K562 (cell line): Measurements from ENCODE around the gene SLC2A9. TPM values are rescaled to one million over a fixed set of nuclear protein-coding genes. Genes with fewer than 3 reads are reported as not detected.

Experiments
- ATAC-seq: fragments of 200-7000 bp; cut with Tn5 transposase; 3 replicates; pipeline ENCODE4 v1.9.1; 2020; ENCODE audit warnings: moderate library complexity
- BruUV-seq: library from RNA; stranded (reverse); fragments of 400-500 nt; replicated peaks from 2 replicates; lab custom pipeline; 2021; lab: Mats Ljungman, UMichigan
- CTCF ChIA-PET: fragments of 300-600 bp; formaldehyde crosslinking; extraction: SDS; loops from one replicate; lab custom pipeline; 2021; ENCODE audit warnings: low intra/inter-chr PET ratio; lab: Yijun Ruan, JAX
- POLR2A ChIA-PET: fragments of 300-600, 350-650 bp; sonication (Branson Sonifier 250); formaldehyde crosslinking; extraction: SDS; loops from one replicate; lab custom pipeline; 2021; ENCODE audit warnings: antibody characterized with exemption, inconsistent platforms; lab: Yijun Ruan, JAX
- DNase-seq, 4 experiments: peaks; one replicate each; pipeline versions ENCODE4 v3.0.0 to v3.0.0-alpha.2; 2011 to 2018; ENCODE audit warnings: low spot score in 3 of 4, mixed read lengths in 3 of 4; ENCODE audit errors: extremely low read depth in 1 of 4
- FAIRE-seq: peaks from 2 replicates; lab custom pipeline; 2011; peaks lifted over from hg19 to GRCh38; lab: Jason Lieb, UNC
- H2AFZ ChIP-seq: 2 replicates; pipeline ENCODE4 v1.6.0; 2011; ENCODE audit warnings: low read depth, low read length, control low read depth, inconsistent platforms
- H3K27ac ChIP-seq: fragments of 200-600 bp; 3 replicates; pipeline ENCODE4 v1.8.0; 2011; ENCODE audit warnings: low read depth, mild to moderate bottlenecking, control low read depth, inconsistent platforms, low read length, moderate library complexity, mixed read lengths; ENCODE audit errors: extremely low read depth
- H3K27me3 ChIP-seq, 2 experiments: fragments of 300-600 bp in 1 of 2; 2 replicates in 1 of 2; 3 replicates in 1 of 2; pipeline versions ENCODE4 v1.6.0 to v1.8.0; 2011; ENCODE audit warnings: inconsistent platforms in 2 of 2, low read length in 2 of 2, mild to moderate bottlenecking in 1 of 2, mixed read lengths in 1 of 2, moderate library complexity in 1 of 2; ENCODE audit not compliant: control insufficient read depth in 2 of 2, insufficient read depth in 2 of 2
- H3K36me3 ChIP-seq: fragments of 300-600 bp; 3 replicates; pipeline ENCODE4 v1.8.0; 2011; ENCODE audit warnings: mild to moderate bottlenecking, low read length, inconsistent platforms; ENCODE audit not compliant: control insufficient read depth, insufficient read depth
- H3K4me1 ChIP-seq, 2 experiments: fragments of 200-600 bp in 1 of 2; replicated peaks in 1 of 2; 2 replicates in 1 of 2; 3 replicates in 1 of 2; pipeline versions ENCODE4 v1.5.1 to v1.8.0; 2011; ENCODE audit warnings: inconsistent platforms in 2 of 2, low read length in 2 of 2, mild to moderate bottlenecking in 1 of 2, mixed read lengths in 1 of 2, moderate library complexity in 1 of 2; ENCODE audit not compliant: control insufficient read depth in 2 of 2, insufficient read depth in 2 of 2
- H3K4me2 ChIP-seq: 2 replicates; pipeline ENCODE4 v1.6.1; 2011; ENCODE audit warnings: low read length, control low read depth, inconsistent platforms, mixed read lengths; ENCODE audit not compliant: insufficient read depth
- H3K4me3 ChIP-seq: fragments of 200-600 bp; sonication (generic), shearing (Covaris generic); 2 replicates; pipeline ENCODE4 v1.5.1; 2016; ENCODE audit warnings: control low read depth, inconsistent platforms
- H3K79me2 ChIP-seq: fragments of 200-600 bp; 3 replicates; pipeline ENCODE4 v1.8.0; 2011; ENCODE audit warnings: low read length, inconsistent platforms; ENCODE audit not compliant: control insufficient read depth, insufficient read depth
- H3K9ac ChIP-seq, 2 experiments: 2 replicates each; pipeline versions ENCODE4 v1.6.0 to v1.6.1; 2011; ENCODE audit warnings: low read depth in 2 of 2, low read length in 2 of 2, control low read depth in 1 of 2, inconsistent platforms in 1 of 2, mild to moderate bottlenecking in 1 of 2, mixed read lengths in 1 of 2; ENCODE audit not compliant: insufficient read depth in 1 of 2
- H3K9me1 ChIP-seq: one replicate; pipeline ENCODE4 v1.6.0; 2011; ENCODE audit warnings: inconsistent platforms, mild to moderate bottlenecking, low read length, moderate library complexity; ENCODE audit not compliant: control insufficient read depth, insufficient read depth
- H3K9me3 ChIP-seq: replicated peaks from 2 replicates; pipeline ENCODE4 v1.5.1; 2011; ENCODE audit warnings: low read depth, low read length, inconsistent platforms; ENCODE audit not compliant: control insufficient read depth, insufficient read depth
- H4K20me1 ChIP-seq: replicated peaks from 2 replicates; pipeline ENCODE4 v1.6.1; 2011; ENCODE audit warnings: low read length, inconsistent platforms, mixed read lengths; ENCODE audit not compliant: control insufficient read depth, insufficient read depth
- ETV1 ChIP-seq: fragments of 450-650 bp; conservative IDR thresholded peaks from 2 replicates; pipeline ENCODE4 v1.6.1; 2016; ENCODE audit warnings: missing genetic modification characterization, control low read depth, low read depth, missing compliant biosample characterization
- EZH2 ChIP-seq: IDR thresholded peaks from 2 replicates; pipeline ENCODE4 v1.6.1; 2012; ENCODE audit warnings: low read depth, mild to moderate bottlenecking, inconsistent platforms, low read length, borderline replicate concordance
- GATAD2A ChIP-seq: fragments of 450-650 bp; IDR thresholded peaks from 2 replicates; pipeline ENCODE4 v1.6.1; 2017
- KHSRP ChIP-seq: fragments of 450-650 bp; IDR thresholded peaks from 2 replicates; pipeline ENCODE4 v1.6.1; 2017
- MCM3 ChIP-seq: fragments of 450-650 bp; IDR thresholded peaks from 2 replicates; pipeline ENCODE4 v1.6.1; 2016
- RB1 ChIP-seq: fragments of 450-650 bp; IDR thresholded peaks from 2 replicates; pipeline ENCODE4 v1.6.1; 2017; ENCODE audit warnings: low read depth, mild to moderate bottlenecking
- RFX1 ChIP-seq: fragments of 450-650 bp; IDR thresholded peaks from 2 replicates; pipeline ENCODE4 v1.6.1; 2016; ENCODE audit warnings: mild to moderate bottlenecking, moderate library complexity
- WGBS: fragments of 100-300 bp; shearing (Covaris generic); methylation state at CpG from one replicate; pipeline ENCODE4 v1.1.6; 2016; ENCODE audit warnings: low coverage, mixed read lengths; ENCODE audit not compliant: insufficient coverage; ENCODE audit errors: missing lambda C conversion rate; 5-methylcytosine and 5-hydroxymethylcytosine counted together
- in situ Hi-C: fragments of 300-500 bp; cut with MboI; formaldehyde crosslinking; loops from 4 replicates; pipeline ENCODE4 v1.15.0; 2018; ENCODE audit warnings: inconsistent platforms, mixed read lengths
- intact Hi-C: fragments of 100-400 bp; cut with micrococcal nuclease; formaldehyde crosslinking; loops from 2 replicates; pipeline ENCODE4 v1.14.2; 2022
- polyA plus RNA-seq, 8 experiments: library from polyadenylated mRNA; depleted of rRNA in 4 of 8; stranded (reverse) in 5 of 8; unstranded in 3 of 8; fragments of >200 nt; fragmentation: Nextera tagmentation in 2 of 8; fragmentation: Illumina TruSeq in 1 of 8; extraction: Ambion mirVana in 2 of 8; extraction: Trizol in 1 of 8; gene quantifications; 2 replicates each; pipeline versions ENCODE4 v1.2.1 to v1.2.3, GENCODE V29; 2011 to 2014; ENCODE audit warnings: inconsistent platforms in 1 of 8, missing spikeins in 1 of 8
- total RNA-seq, 7 experiments: library from RNA; depleted of rRNA in 6 of 7; stranded (reverse); fragments of >200 nt in 6 of 7; fragmentation: Illumina TruSeq in 2 of 7; extraction: Trizol in 2 of 7; gene quantifications; 2 replicates each; pipeline versions ENCODE4 v1.2.1 to v1.2.3, GENCODE V29; 2011 to 2021; ENCODE audit warnings: low replicate concordance in 1 of 7
- TF ChIP-seq, protein P1 (sequence below), 2 experiments: fragments of 450-650 bp; IDR thresholded peaks; 2 replicates each; pipeline ENCODE4 v1.6.1; 2016; ENCODE audit warnings: mild to moderate bottlenecking in 2 of 2, borderline replicate concordance in 1 of 2, low read depth in 1 of 2, moderate library complexity in 1 of 2

The SLC2A9 gene
- total and polyA plus RNA-seq, 9 of the 15 experiments (the other 6 are each of a cell fraction or from before 2014, with no cell fraction given) = 0.15 to 1.9 (median 0.76) TPM

- H3K4me1 ChIP-seq = no peaks in the 10 kb centered on the region
- no peaks in the 10 kb centered on the region for H3K36me3 ChIP-seq
- CTCF ChIA-PET = no interaction called here
- FAIRE-seq (no peak), ATAC-seq (no peak), DNase-seq (no peak)
- no peak overlapping the region for H2AFZ ChIP-seq
- in situ Hi-C loops = no loop called here
- POLR2A ChIA-PET = no interaction called here
- H3K9me1 ChIP-seq = no peaks in the 10 kb centered on the region
- peaks cover 7 to 26% of the 10 kb centered on the region in 2 experiments; a peak in 4 of 5 replicates for H3K27me3 ChIP-seq
- H4K20me1 ChIP-seq = no peaks in the 10 kb centered on the region
- H3K79me2 ChIP-seq = no peaks in the 10 kb centered on the region
- H3K9me3 ChIP-seq = no peaks in the 10 kb centered on the region
- BruUV-seq = no TSS peak
- intact Hi-C loops = no loop called here
- WGBS = 3% methylated on average over 4 of the region's 4 CpGs
- no peak overlapping the region for H3K4me2 ChIP-seq
- H3K4me3 ChIP-seq = no peak overlapping the region
- no peak overlapping the region for H3K9ac ChIP-seq
- TF ChIP-seq, protein P1, sequence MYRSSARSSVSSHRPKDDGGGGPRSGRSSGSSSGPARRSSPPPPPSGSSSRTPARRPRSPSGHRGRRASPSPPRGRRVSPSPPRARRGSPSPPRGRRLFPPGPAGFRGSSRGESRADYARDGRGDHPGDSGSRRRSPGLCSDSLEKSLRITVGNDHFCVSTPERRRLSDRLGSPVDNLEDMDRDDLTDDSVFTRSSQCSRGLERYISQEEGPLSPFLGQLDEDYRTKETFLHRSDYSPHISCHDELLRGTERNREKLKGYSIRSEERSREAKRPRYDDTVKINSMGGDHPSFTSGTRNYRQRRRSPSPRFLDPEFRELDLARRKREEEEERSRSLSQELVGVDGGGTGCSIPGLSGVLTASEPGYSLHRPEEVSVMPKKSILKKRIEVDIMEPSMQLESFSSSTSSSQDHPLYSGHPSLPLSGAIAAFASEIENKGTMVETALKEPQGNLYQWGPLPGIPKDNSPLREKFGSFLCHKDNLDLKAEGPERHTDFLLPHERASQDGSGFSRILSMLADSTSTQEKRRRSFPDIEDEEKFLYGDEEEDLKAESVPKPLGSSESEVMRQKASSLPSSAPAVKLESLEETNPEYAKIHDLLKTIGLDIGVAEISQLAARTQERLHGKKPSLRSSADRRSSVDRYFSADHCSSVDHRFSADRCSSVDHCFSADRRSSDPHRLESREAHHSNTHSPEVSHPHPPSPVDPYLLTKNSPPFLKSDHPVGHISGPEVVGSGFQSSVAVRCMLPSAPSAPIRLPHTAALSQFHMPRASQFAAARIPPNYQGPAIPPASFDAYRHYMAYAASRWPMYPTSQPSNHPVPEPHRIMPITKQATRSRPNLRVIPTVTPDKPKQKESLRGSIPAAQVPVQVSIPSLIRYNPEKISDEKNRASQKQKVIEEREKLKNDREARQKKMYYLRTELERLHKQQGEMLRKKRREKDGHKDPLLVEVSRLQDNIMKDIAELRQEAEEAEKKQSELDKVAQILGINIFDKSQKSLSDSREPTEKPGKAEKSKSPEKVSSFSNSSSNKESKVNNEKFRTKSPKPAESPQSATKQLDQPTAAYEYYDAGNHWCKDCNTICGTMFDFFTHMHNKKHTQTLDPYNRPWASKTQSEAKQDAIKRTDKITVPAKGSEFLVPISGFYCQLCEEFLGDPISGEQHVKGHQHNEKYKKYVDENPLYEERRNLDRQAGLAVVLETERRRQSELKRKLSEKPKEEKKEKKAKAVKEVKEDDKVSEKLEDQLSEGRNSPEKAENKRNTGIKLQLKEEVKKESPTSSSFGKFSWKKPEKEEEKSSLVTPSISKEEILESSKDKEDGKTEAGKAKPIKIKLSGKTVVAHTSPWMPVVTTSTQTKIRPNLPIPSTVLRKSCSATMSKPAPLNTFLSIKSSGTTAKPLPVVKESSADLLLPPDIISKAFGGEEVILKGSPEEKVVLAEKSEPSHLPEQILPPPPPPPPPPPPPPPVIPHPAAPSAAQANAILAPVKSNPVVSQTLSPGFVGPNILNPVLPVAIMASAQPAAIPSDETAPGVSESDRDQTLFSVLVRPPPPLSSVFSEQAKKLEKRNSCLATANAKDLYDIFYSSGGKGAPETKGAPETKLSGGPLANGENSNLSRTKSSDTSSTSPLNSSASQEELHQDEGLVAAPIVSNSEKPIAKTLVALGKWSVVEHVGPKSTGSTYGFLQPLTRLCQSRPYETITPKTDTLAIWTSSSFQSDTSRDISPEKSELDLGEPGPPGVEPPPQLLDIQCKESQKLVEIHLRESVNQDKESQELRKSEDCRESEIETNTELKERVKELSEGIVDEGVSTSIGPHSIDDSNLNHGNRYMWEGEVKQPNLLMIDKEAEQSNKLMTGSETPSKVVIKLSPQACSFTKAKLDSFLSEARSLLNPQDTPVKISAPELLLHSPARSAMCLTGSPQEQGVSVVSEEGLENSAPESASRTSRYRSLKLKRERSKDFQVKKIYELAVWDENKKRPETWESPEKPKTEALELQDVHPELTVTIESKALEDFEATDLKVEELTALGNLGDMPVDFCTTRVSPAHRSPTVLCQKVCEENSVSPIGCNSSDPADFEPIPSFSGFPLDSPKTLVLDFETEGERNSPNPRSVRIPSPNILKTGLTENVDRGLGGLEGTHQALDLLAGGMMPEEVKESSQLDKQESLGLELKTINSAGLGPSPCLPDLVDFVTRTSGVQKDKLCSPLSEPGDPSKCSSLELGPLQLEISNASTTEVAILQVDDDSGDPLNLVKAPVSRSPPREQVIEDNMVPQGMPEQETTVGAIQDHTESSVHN (IDR thresholded peaks at IDR 0.05; ENCODE audit: borderline replicate concordance in 1 of 2, low read depth in 1 of 2) = no peak
- TF ChIP-seq EZH2 = no peak
- TF ChIP-seq RFX1 = no peak
- TF ChIP-seq RB1 = no peak
- no peak for TF ChIP-seq KHSRP
- no peak for TF ChIP-seq MCM3
- TF ChIP-seq ETV1 (tag) = no peak
- TF ChIP-seq GATAD2A = no peak
- H3K27ac ChIP-seq = no peak overlapping the region
Observed at GRCh38 chr4:10057023-10057395, 35.7 kb upstream of the SLC2A9 start.
